Measurements from ENCODE around the gene ITGB8. TPM values are rescaled to one million over a fixed set of nuclear protein-coding genes. Genes with fewer than 3 reads are reported as not detected.

ITGB8 gene
- total and polyA plus RNA-seq, 4 donors, result 0.16 to 2.8 (median 0.51) TPM

DNA sequence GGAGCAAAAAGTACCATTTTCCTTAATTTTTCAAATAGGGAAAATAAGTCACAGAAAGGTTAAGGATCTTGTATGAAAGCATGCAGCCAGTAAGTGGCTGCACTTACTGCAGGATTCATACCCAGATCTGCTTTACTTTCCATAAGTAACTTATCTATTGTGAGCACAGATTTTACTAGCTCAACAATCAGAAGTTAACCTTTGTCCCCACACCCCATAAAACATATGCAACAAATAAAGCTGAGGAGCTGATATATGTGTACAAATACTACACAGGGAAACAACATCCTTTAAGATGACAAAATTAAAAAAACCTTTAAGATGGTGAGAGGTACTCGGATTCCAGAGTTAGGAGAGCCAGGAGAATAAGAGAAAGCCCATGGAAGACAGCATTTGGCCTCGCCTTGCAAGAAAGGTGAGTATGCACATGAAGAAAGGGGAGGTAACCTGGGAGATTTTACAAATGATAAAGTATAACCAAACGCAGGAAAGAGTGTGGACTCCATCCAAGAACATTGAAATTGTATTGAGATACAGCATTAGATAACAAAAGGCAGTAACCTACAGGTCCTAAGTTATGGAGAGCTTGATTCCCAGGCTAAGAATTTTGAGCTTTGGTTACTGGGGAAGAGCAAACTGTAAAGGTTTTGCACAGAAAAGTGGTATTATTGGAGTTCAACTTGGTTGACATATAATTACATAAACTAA lies 87.1 kb downstream of the ITGB8 start:
- Histone ChIP-seq H3K27ac (ENCODE audit: low read depth in 1 of 2, low read length in 2 of 2) (no peak overlapping the region), H3K4me3 (ENCODE audit: low read depth in 1 of 3, low read length in 3 of 3) (no peak overlapping the region), H3K4me1 (ENCODE audit: control insufficient read depth in 4 of 4, insufficient read depth in 4 of 4, low read length in 3 of 4) (no peaks in the 10 kb centered on the region), H3K9me3 (ENCODE audit: control insufficient read depth in 4 of 4, low read length in 3 of 4) (no peaks in the 10 kb centered on the region), H3K27me3 (ENCODE audit: control insufficient read depth in 4 of 4, insufficient read depth in 4 of 4, low read length in 3 of 4) (peaks cover 0 to 2% (median 0%) of the 10 kb centered on the region in 4 donors), H3K9ac (ENCODE audit: low read depth in 1 of 2, low read length in 2 of 2) (no peak overlapping the region), H3K36me3 (ENCODE audit: control insufficient read depth in 4 of 4, insufficient read depth in 3 of 4, low read depth in 1 of 4, low read length in 3 of 4) (no peaks in the 10 kb centered on the region)
- DNase-seq (ENCODE audit: low spot score), result no peak
- TF ChIP-seq RAD21 (IDR thresholded peaks at IDR 0.05) (no peak), HNF4G (IDR thresholded peaks at IDR 0.05) (no peak), GABPA (IDR thresholded peaks at IDR 0.05 in 1 of 2, conservative IDR thresholded peaks at IDR 0.05 in 1 of 2) (no peak), JUND (IDR thresholded peaks at IDR 0.05) (no peak), YY1 (IDR thresholded peaks at IDR 0.05) (no peak), RXRA (IDR thresholded peaks at IDR 0.05) (no peak), TAF1 (conservative IDR thresholded peaks at IDR 0.05) (no peak), FOXA2 (IDR thresholded peaks at IDR 0.05) (no peak), NR2F2 (IDR thresholded peaks at IDR 0.05) (no peak), SP1 (IDR thresholded peaks at IDR 0.05) (no peak)
- TF ChIP-seq, protein P1, sequence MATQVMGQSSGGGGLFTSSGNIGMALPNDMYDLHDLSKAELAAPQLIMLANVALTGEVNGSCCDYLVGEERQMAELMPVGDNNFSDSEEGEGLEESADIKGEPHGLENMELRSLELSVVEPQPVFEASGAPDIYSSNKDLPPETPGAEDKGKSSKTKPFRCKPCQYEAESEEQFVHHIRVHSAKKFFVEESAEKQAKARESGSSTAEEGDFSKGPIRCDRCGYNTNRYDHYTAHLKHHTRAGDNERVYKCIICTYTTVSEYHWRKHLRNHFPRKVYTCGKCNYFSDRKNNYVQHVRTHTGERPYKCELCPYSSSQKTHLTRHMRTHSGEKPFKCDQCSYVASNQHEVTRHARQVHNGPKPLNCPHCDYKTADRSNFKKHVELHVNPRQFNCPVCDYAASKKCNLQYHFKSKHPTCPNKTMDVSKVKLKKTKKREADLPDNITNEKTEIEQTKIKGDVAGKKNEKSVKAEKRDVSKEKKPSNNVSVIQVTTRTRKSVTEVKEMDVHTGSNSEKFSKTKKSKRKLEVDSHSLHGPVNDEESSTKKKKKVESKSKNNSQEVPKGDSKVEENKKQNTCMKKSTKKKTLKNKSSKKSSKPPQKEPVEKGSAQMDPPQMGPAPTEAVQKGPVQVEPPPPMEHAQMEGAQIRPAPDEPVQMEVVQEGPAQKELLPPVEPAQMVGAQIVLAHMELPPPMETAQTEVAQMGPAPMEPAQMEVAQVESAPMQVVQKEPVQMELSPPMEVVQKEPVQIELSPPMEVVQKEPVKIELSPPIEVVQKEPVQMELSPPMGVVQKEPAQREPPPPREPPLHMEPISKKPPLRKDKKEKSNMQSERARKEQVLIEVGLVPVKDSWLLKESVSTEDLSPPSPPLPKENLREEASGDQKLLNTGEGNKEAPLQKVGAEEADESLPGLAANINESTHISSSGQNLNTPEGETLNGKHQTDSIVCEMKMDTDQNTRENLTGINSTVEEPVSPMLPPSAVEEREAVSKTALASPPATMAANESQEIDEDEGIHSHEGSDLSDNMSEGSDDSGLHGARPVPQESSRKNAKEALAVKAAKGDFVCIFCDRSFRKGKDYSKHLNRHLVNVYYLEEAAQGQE (IDR thresholded peaks at IDR 0.05), result no peak
- TF ChIP-seq, protein P2, sequence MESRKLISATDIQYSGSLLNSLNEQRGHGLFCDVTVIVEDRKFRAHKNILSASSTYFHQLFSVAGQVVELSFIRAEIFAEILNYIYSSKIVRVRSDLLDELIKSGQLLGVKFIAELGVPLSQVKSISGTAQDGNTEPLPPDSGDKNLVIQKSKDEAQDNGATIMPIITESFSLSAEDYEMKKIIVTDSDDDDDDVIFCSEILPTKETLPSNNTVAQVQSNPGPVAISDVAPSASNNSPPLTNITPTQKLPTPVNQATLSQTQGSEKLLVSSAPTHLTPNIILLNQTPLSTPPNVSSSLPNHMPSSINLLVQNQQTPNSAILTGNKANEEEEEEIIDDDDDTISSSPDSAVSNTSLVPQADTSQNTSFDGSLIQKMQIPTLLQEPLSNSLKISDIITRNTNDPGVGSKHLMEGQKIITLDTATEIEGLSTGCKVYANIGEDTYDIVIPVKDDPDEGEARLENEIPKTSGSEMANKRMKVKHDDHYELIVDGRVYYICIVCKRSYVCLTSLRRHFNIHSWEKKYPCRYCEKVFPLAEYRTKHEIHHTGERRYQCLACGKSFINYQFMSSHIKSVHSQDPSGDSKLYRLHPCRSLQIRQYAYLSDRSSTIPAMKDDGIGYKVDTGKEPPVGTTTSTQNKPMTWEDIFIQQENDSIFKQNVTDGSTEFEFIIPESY (IDR thresholded peaks at IDR 0.05), result no peak
- TF ChIP-seq, protein P3, sequence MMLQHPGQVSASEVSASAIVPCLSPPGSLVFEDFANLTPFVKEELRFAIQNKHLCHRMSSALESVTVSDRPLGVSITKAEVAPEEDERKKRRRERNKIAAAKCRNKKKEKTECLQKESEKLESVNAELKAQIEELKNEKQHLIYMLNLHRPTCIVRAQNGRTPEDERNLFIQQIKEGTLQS (IDR thresholded peaks at IDR 0.05), result no peak
- TF ChIP-seq, protein P4, sequence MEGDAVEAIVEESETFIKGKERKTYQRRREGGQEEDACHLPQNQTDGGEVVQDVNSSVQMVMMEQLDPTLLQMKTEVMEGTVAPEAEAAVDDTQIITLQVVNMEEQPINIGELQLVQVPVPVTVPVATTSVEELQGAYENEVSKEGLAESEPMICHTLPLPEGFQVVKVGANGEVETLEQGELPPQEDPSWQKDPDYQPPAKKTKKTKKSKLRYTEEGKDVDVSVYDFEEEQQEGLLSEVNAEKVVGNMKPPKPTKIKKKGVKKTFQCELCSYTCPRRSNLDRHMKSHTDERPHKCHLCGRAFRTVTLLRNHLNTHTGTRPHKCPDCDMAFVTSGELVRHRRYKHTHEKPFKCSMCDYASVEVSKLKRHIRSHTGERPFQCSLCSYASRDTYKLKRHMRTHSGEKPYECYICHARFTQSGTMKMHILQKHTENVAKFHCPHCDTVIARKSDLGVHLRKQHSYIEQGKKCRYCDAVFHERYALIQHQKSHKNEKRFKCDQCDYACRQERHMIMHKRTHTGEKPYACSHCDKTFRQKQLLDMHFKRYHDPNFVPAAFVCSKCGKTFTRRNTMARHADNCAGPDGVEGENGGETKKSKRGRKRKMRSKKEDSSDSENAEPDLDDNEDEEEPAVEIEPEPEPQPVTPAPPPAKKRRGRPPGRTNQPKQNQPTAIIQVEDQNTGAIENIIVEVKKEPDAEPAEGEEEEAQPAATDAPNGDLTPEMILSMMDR (IDR thresholded peaks at IDR 0.05; ENCODE audit: low read depth, low read length, missing input control), result no peak
- 56% methylated on average over 3 of the region's 3 CpGs for WGBS

DNA sequence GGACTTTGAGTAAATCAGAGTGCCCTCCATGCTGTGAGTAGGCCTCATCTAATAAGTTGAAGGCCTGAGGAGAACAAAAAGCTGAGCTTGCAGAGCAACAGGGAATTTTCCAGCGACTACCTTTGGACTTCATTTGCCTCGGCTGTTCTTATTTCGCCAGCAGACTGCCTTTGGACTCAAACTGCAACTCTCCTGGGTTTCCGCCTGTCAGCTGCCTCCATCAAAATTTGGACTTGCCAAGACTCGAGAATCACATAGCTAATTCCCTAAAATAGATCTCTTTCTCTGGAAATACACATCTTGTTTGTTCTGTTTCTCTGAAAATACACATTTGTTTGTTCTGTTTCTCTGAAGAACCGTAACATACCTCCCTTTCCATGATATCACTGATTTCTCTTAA lies 93.8 kb downstream of the ITGB8 start:
- 77% methylated on average over 6 of the region's 6 CpGs for WGBS
- Histone ChIP-seq H3K27ac (ENCODE audit: low read depth in 1 of 2, low read length in 2 of 2) (no peak overlapping the region), H3K36me3 (ENCODE audit: control insufficient read depth in 4 of 4, insufficient read depth in 3 of 4, low read depth in 1 of 4, low read length in 3 of 4) (no peaks in the 10 kb centered on the region), H3K4me1 (ENCODE audit: control insufficient read depth in 4 of 4, insufficient read depth in 4 of 4, low read length in 3 of 4) (no peaks in the 10 kb centered on the region), H3K9ac (ENCODE audit: low read depth in 1 of 2, low read length in 2 of 2) (no peak overlapping the region), H3K4me3 (ENCODE audit: low read depth in 1 of 3, low read length in 3 of 3) (no peak overlapping the region), H3K9me3 (ENCODE audit: control insufficient read depth in 4 of 4, low read length in 3 of 4) (no peaks in the 10 kb centered on the region), H3K27me3 (ENCODE audit: control insufficient read depth in 4 of 4, insufficient read depth in 4 of 4, low read length in 3 of 4) (peaks cover 0 to 4% (median 0%) of the 10 kb centered on the region in 4 donors)
- TF ChIP-seq JUND (IDR thresholded peaks at IDR 0.05), result no peak
- no peak for DNase-seq (ENCODE audit: low spot score)
